NCI-H1694 (cell line): ENCODE measurements around the gene DPCD.

ENCODE experiments used
- DNase-seq: peaks from one replicate; lab custom pipeline; 2025; lab: John Stamatoyannopoulos, UW

DPCD gene

GRCh38 chr10:101567165-101568006 is 20.7 kb upstream of the DPCD start:
- no peak for DNase-seq

- no peak for DNase-seq
These were observed 19.9 kb upstream of the DPCD start for GRCh38 chr10:101568054-101568745.

- no peak for DNase-seq
These were observed 18.8 kb upstream of the DPCD start for GRCh38 chr10:101569323-101569621.

GRCh38 chr10:101569622-101570427 is 18.3 kb upstream of the DPCD start:
- DNase-seq: peak; percentile 53

GRCh38 chr10:101570428-101571270 is 17.5 kb upstream of the DPCD start:
- DNase-seq: no peak

GRCh38 chr10:101571271-101571925 is 16.7 kb upstream of the DPCD start:
- no peak for DNase-seq

- DNase-seq: no peak
These were observed 16.0 kb upstream of the DPCD start for GRCh38 chr10:101572126-101572525.

GRCh38 chr10:101572785-101573184 is 15.3 kb upstream of the DPCD start:
- no peak for DNase-seq

- DNase-seq: no peak
These were observed 14.0 kb upstream of the DPCD start for GRCh38 chr10:101573885-101574753.

GRCh38 chr10:101575091-101575490 is 13.0 kb upstream of the DPCD start:
- DNase-seq: no peak

- DNase-seq: no peak
These were observed 12.4 kb upstream of the DPCD start for GRCh38 chr10:101575580-101576210.

- DNase-seq: no peak
These were observed 11.8 kb upstream of the DPCD start for GRCh38 chr10:101576211-101576863.

- no peak for DNase-seq
These were observed 10.8 kb upstream of the DPCD start for GRCh38 chr10:101577121-101577871.

GRCh38 chr10:101578192-101578591 is 9.9 kb upstream of the DPCD start:
- DNase-seq: no peak

- no peak for DNase-seq
These were observed 9.2 kb upstream of the DPCD start for GRCh38 chr10:101578803-101579515.

- DNase-seq: no peak
These were observed 8.6 kb upstream of the DPCD start for GRCh38 chr10:101579516-101579870.

GRCh38 chr10:101580486-101581399 is 7.4 kb upstream of the DPCD start:
- no peak for DNase-seq
